DMS153 treated with DMSO at 0.1 percent for 48 hours (cell line): ENCODE results near the gene ZNF638.
A peak's percentile ranks its signal among the peaks of the same experiment; 100 is the strongest.
"Not testable (repeated sequence)": the region's sequence is repeated elsewhere in the genome, so short reads cannot be mapped to it uniquely, and the experiment has no call there.

Experiments used
- DNase-seq: peaks from one replicate; lab custom pipeline; 2025; ENCODE audit not compliant: unreplicated experiment; lab: John Stamatoyannopoulos, UW

Gene ZNF638

DNA sequence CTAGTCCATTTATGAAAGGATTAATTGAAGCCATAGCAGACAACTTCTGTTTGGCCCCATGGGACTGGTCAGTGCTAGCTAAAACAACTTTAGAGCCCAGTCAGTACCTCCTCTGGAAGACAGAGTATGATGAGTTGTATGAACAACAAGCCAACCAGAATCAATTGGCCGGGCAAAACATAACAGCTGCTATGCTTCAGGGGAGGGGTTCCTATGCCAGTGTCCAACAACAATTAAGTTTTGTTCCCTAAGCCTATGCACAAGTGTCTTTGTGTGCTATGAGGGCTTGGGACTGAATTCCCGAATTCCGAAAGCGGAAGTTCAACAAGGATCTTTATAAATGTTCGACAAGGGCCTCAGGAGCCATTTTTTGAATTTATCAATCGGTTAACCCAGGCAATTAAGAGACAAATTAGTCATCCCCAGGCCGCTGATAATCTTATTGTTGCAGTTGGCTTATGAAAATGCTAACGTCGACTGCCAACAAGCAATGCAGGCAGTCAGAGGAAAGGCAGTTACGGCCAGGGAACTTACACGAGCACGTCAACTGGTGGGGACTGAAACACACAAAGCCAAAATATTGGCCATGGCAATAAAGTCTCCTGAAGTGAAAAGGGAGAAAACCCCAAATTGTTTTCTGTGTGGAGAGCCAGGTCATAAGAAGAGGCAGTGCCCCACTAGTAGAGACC, 57.9 kb downstream of the ZNF638 start:
- no peak for DNase-seq

DNA sequence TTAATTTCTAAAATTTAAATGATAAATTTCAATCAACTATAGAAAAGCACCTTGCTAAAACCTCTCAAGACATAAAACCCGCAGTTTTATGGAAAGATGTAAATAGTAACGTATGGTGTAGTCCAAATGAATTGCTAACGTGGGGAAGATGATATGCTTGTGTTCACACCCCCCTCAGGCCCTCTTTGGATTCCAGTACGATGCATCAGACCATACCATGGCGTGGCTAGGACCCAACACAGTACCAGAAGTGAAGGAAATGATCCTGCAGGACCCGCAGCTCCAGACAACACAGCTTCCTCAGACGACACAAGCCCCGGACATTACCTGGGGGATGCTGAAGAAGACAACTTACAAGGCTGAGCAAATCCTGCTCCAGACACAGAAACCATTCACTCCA, 61.6 kb downstream of the ZNF638 start:
- no peak for DNase-seq

DNA sequence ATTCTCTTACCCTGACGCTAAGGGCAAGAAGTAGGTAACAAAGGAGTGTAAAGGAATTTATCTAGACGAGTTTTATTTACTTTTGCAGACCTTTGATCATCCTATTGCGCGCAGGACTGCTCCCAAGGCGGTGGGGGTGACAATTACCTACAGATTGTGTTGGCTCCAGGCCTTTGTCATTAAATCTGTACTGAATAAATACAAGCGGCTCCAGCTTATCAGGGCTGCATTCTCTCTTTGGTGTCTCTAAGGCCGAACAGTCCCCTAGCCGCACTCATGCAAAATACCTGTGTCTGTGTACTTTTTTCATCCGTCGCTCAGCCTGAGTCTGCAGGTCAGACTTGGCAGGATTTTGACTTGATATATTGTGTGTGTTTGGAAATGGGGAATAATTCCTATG, 63.9 kb downstream of the ZNF638 start:
- no peak for DNase-seq

DNA sequence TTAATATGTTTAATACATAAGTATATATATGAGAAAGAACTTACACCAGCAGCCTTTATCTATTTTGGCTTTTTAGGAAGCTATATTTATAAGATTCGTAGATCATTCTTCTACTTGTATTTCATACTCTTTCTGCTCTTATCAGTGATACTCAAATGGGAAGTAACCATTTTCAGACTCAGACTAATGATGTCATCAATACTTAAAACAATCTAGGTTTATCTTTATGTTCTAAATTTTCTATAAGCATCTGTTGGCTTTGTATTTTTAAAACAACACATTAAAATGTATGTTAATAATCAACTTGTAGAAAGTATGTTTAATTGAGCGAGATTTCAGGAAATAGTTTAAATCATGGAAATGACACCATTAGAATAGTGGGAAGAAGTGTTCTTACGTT, 70.8 kb downstream of the ZNF638 start:
- DNase-seq: no peak

DNA sequence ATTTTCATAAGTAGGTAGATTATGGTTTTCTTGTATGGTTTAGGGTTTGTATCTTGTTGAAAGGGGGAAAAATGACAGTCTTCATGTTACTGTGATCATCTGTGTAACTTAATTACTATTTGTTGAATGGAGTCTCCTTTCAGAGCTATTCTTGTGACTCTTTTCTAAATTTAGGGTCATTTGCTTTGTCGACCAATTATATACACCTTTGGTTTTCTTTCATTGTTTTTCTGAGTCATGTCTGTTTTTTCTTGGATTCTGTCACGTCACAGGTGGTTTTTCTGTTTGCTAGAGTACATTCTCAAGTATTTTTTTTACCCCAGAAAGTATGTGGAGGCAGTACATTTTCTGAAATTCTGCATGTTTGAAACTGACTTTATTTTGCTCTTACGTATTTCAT, 78.0 kb downstream of the ZNF638 start:
- no peak for DNase-seq

DNA sequence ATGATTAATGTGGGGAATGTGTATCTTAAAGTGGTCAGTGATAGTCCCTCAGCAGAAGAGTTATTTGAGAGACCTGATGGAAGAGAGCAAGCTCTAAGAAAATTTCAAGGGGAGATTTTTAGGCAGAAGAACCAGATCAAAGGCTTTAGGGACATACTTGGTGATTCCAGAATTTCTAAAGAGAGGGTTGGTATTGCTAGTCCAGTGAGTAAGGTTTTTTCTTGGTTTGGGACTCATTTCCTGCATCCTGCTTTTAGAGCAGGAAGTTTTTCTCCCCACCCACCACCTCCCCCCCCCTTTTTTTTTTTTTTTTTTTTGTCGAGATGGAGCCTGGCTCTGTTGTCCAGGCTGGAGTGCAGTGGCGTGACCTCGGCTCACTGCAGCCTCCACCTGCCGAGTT, 79.1 kb downstream of the ZNF638 start:
- DNase-seq: no peak

DNA sequence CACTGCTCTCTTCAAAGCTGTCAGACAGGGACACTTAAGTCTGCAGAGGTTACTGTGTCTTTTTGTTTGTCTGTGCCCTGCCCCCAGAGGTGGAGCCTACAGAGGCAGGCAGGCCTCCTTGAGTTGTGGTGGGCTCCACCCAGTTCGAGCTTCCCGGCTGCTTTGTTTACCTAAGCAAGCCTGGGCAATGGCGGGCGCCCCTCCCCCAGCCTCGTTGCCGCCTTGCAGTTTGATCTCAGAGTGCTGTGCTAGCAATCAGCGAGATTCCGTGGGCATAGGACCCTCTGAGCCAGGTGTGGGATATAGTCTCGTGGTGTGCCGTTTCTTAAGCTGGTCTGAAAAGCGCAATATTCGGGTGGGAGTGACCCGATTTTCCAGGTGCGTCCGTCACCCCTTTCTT, 85.3 kb downstream of the ZNF638 start:
- DNase-seq: not testable (repeated sequence)

DNA sequence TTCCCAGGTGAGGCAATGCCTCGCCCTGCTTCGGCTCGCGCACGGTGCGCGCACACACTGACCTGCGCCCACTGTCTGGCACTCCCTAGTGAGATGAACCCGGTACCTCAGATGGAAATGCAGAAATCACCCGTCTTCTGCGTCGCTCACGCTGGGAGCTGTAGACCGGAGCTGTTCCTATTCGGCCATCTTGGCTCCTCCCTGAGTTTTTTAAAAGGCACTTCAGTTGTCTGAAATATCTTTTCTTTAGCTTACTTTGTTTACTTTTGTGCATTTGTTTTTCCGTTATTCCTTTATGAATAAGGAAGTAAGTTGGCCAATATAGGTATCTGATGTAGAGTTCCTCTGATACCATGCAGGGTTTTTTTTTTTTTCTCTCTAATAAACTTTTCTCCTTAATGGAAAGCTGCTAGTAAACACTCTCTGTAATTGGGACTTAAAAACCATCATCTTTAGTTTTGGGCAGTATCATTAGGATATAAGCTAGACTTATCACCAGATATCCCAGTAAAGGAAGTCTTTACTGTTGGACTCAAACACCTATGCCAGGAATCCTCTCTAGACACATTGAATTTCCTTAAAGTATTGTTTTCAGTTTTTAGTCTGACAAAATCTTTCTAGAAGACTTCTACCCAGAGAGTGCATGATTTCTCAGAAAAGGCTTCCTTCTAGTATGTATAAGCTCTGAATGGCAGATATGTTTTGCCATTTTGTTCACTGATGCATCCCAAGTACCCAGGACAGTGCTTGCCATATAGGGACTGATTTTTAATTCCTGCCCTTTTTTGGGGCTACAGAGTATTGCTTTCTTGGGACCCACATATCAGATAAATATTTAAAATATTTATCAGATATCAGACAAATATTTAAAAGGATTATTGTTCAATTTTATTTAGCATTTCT, 86.0 kb downstream of the ZNF638 start:
- no peak for DNase-seq

DNA sequence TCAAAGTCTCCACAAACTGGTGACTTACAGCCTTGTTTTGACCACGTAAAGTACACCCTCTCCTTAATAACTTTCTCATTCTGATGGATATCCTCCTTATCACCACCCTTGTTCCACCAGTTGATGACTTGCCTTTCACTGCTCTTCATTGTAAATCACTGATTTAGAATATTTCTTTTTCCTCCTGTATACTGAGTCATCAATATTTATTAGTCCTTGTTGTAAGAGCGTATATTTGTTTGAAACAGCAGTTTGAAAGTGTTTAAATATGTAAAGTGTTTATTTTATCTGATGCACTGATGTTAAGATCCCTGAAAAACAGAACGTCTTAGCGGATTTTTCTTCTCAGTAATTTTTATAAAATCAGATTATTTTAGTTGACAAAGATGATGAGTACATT, 87.6 kb downstream of the ZNF638 start:
- no peak for DNase-seq

DNA sequence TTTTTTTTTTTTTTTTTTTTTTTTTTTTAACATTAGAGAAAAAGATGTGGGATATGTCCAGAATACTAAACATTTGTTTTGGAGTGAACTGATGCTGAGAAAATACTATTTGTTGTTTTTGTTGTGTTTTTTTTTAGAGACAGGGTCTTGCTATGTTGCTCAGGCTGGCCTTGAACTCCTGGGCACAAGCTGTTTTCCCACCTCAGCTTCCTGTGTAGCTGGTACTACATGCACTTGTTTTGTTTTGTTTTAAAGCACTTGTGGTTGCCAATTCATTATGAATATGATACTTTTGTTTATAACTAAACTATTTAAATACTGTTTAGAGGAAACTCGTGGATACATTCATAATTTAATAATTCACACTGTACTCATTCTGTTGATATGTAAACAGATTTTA, 88.4 kb downstream of the ZNF638 start:
- DNase-seq: no peak

DNA sequence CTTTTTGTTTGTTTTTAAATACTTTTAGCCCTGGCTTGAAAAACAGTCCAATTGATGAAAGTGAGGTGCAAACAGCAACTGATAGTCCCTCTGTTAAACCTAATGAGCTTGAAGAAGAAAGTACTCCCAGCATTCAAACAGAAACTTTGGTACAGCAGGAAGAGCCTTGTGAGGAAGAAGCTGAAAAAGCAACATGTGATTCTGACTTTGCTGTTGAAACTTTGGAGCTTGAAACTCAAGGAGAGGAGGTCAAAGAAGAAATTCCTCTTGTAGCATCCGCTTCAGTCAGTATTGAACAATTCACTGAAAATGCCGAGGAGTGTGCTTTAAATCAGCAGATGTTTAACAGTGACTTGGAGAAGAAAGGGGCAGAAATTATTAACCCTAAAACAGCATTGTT, 91.2 kb downstream of the ZNF638 start:
- DNase-seq: no peak

DNA sequence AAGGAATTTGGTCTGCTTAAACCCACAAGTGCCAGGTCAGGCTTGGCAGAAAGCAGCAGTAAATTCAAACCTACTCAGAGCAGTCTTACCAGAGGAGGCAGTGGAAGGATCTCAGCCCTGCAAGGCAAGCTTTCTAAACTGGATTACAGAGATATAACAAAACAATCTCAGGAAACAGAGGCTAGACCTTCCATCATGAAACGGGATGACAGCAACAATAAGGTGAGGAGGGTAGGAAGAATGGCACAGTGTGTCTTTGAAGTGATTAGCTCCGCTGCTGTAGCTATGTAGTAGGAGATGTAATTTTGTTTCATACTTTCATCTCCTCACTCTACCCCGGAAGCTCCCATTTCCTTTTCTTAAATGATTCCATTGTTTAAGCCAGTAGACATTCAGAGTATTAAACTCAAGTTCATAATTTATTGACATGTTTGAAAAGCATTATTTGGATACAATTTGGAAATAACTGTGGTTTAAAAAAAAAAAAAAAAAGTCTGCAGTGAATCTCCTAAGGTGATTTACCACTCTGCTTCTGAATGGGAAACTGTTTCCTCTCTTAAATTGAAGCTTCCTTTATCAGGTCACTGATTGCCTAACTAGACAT, 92.3 kb downstream of the ZNF638 start:
- no peak for DNase-seq

DNA sequence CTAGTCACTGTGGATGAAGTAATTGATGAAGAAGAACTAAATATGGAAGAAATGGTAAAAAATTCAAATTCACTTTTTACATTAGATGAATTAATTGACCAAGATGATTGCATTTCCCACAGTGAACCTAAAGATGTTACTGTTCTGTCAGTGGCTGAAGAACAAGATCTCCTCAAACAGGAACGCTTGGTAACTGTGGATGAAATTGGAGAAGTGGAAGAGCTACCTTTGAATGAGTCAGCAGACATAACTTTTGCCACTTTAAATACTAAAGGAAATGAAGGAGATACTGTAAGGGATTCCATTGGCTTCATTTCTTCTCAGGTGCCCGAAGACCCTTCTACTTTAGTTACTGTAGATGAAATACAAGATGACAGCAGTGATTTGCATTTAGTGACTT, 95.1 kb downstream of the ZNF638 start:
- DNase-seq: no peak

DNA sequence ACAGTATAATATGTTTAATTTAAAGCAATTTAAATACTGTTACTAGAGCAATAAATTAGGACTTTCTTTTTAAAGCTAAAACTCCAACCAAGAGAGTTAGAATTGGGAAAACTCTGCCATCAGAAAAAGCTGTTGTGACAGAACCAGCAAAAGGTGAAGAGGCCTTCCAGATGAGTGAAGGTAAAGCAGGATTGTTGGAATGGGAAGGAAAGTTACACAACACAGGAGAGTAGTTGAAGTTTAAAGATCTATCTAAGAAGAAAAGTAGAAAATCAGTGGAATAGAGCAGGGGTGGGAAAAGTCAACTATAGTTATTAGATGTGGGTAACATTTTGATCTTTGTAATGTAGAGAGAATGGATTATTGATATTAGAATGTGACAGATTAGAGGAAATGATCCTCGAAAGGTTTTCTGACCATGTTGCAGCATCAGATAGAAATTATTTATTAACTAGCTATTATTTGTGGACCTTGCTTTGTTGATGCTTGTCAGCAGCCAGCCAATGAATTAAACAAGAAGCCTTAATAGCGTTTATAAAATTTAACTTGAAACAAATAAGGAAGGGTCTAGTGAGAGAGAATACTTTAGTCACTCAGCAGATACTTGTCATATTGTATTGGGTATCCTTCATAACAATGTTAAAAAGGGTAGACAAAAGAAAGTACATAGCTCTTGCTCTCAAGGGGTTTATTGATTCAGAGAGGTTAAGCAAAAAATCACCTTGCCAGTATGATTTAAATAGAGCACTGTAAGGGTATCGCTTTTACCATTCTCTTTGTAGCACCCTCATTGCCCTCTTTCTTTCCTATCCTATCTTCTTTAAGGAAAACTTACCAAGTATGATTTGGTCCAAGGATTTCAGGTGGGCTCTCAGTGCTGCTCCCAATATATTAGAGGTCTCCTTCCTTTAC, 97.1 kb downstream of the ZNF638 start:
- no peak for DNase-seq

DNA sequence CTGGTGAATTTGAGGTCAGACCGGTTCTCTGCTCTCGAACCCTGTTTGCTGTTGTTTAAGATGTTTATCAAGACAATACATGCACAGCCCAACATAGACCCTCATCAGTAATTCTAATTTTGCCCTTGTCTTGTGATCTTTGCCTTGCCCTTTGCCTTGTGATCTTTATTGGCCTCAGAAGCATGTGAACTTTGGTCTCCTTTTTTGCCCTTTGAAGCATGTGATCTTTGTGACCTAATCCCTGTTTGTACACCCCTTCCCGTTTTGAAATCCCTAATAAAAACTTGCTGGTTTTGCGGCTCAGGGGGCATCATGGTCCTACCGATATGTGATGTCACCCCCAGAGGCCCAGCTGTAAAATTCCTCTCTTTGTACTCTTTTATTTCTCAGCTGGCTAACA, 113.6 kb downstream of the ZNF638 start:
- not testable (repeated sequence) for DNase-seq

DNA sequence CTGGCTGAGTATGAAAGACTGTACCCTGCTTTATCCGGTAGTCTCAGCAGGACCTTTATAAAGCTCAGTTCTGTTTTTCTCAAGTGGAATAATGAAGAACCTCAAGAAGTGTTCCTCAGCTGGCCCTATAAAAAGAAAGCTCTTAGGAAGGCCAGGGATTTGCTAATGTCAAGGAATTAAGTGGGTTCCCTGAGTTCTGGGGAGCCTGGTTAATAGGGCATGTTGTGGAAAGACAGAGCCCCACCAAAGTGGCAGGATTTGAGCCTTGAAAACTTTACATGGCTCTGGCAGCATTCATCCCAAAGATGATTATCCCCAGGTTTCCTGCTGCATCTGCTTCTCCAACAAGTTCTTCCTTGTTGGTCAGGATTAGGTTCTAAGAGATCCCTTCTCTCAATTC, 114.9 kb downstream of the ZNF638 start:
- no peak for DNase-seq

DNA sequence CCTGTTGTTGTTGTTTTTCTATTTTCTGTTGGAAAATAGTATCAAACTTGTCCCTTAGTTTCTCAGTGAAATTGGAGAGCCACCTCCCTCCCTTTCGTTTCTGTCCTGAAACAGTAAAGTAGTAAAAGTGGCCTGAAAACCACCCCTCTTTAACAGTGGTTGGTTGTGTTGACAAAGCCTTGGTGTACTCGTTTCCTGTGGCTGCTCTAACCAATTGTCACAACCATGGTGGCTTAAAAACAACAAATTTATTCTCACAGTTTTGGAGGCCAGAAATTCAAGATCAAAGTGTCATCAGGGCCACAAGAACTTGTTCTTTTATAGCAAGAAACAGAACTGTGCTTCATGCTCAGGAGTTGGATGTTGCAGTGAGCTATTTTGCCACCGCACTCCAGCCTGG, 117.8 kb downstream of the ZNF638 start:
- no peak for DNase-seq

DNA sequence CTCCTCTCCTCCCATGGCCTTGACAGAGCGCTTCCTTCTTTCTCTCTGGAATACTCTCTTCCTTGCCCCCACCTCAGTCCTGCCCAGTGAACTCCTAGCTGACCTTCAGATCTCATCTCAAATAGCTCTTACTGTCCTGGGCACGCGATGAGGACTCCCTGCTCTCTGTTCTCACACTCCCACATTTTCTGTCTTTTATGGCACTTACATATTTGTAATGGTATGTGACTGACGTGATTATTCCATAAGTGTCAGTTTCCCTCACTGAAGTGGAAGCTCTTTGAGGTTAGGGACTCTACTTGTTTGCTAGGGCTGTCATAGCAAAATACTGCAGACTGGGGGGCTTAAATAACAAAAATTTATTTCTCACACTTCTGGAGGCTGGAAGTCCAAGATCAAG, 120.1 kb downstream of the ZNF638 start:
- DNase-seq: no peak

DNA sequence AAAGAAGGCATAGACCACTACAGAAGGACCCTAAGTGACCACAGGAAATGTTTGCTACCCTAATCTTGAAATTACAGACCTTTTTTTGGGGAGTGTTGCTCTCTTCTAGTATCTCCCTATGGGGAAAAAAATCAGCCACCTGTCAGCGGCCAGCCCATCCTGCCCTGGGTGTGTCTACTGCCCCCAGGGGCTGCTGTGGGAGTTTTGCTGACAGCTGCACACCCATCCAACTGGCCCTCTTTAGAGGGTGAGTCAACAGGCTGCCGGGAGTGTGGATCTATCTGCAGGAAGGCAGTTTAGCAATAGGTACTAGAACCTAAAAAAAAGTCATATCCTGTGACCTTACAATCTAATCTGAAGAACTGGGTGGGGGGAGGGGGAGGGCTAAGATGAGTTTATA, 121.0 kb downstream of the ZNF638 start:
- DNase-seq: peak; percentile 51

DNA sequence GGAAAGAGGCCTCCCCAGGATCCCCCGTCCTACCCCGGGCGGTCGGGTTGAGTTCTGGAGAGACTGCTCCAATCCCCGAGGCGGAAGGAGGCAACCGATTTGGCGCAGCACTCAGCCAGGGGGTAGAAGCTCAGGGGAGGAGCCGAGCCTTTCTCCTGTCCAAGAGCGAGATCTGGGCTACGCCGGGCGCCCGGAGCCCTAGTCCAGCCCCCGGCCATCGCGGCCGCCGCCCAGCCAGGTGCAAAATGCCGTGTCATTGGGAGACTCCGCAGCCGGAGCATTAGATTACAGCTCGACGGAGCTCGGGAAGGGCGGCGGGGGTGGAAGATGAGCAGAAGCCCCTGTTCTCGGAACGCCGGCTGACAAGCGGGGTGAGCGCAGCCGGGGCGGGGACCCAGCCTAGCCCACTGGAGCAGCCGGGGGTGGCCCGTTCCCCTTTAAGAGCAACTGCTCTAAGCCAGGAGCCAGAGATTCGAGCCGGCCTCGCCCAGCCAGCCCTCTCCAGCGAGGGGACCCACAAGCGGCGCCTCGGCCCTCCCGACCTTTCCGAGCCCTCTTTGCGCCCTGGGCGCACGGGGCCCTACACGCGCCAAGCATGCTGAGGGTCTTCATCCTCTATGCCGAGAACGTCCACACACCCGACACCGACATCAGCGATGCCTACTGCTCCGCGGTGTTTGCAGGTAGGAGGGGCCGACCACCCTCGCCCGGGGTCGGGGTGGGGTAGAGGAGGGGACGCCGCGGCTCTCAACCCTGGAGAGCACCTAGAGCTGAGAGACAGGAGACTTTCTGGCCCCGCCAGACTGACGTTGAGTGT, 122.0 kb downstream of the ZNF638 start, which contains the start of gene DYSF:
DYSF (plus strand) TSS at position 158 of the 817 bp plus-strand sequence.
- DNase-seq: peak; percentile 41
